GM19351 (cell line): ENCODE measurements around the gene ATP11B.
"Not testable (repeated sequence)": the region's sequence is repeated elsewhere in the genome, so short reads cannot be mapped to it uniquely, and the experiment has no call there.

Experiments used
- ATAC-seq: cut with Tn5 transposase; IDR thresholded peaks from one replicate; pipeline ENCODE4 v1.9.1; 2021; ENCODE audit warnings: mild to moderate bottlenecking, moderate library complexity; ENCODE audit not compliant: unreplicated experiment

Gene ATP11B

GRCh38 chr3:182794455-182795388, 1.4 kb downstream of the ATP11B start:
- no peak for ATAC-seq

- ATAC-seq: peak; percentile 26
Observed at GRCh38 chr3:182795389-182795782, 2.1 kb downstream of the ATP11B start.

GRCh38 chr3:182796310-182796709, 3.0 kb downstream of the ATP11B start:
- ATAC-seq: no peak

- no peak for ATAC-seq
Observed at GRCh38 chr3:182797876-182798275, 4.6 kb downstream of the ATP11B start.

GRCh38 chr3:182799143-182799542, 5.8 kb downstream of the ATP11B start:
- ATAC-seq: not testable (repeated sequence)

- no peak for ATAC-seq
Observed at GRCh38 chr3:182800508-182800907, 7.2 kb downstream of the ATP11B start.

- no peak for ATAC-seq
Observed at GRCh38 chr3:182802413-182803390, 9.4 kb downstream of the ATP11B start.

GRCh38 chr3:182803596-182803995, 10.3 kb downstream of the ATP11B start:
- no peak for ATAC-seq

- no peak for ATAC-seq
Observed at GRCh38 chr3:182807061-182807460, 13.8 kb downstream of the ATP11B start.

- ATAC-seq: no peak
Observed at GRCh38 chr3:182808041-182808770, 14.9 kb downstream of the ATP11B start.

GRCh38 chr3:182809531-182809930, 16.2 kb downstream of the ATP11B start:
- ATAC-seq: no peak

GRCh38 chr3:182810574-182811268, 17.4 kb downstream of the ATP11B start:
- no peak for ATAC-seq

- no peak for ATAC-seq
Observed at GRCh38 chr3:182811269-182811596, 17.9 kb downstream of the ATP11B start.

- ATAC-seq: no peak
Observed at GRCh38 chr3:182812123-182812522, 18.8 kb downstream of the ATP11B start.

- no peak for ATAC-seq
Observed at GRCh38 chr3:182814419-182815062, 21.2 kb downstream of the ATP11B start.

GRCh38 chr3:182816181-182816580, 22.9 kb downstream of the ATP11B start:
- ATAC-seq: no peak

- no peak for ATAC-seq
Observed at GRCh38 chr3:182818296-182818978, 25.1 kb downstream of the ATP11B start.

GRCh38 chr3:182821221-182821981, 28.1 kb downstream of the ATP11B start:
- ATAC-seq: no peak
